K562 treated with DMSO at 1 percent for 4 hours (cell line): ENCODE data around the gene DLST. TPM values are rescaled to one million over a fixed set of nuclear protein-coding genes. Genes with fewer than 3 reads are reported as not detected.

ENCODE experiments used
- total RNA-seq: library from RNA; unstranded; fragments of 300-600 nt; gene quantifications from 2 replicates; pipeline ENCODE4 v1.2.3, GENCODE V29; 2022; ENCODE audit not compliant: insufficient read depth

The DLST gene
- total RNA-seq: 37.0 and 38.4 TPM in 2 replicates

GRCh38 chr14:74881431-74882102, at the start of gene DLST:
Gene DLST (plus strand): TSS chr14:74881916. CDS start chr14:74881954, 38 bp downstream.

GRCh38 chr14:74875941-74876913, 5.5 kb upstream of the DLST start, which contains the start of gene PROX2:
Gene PROX2 (minus strand): TSS chr14:74876145. CDS start chr14:74863834, 12,311 bp downstream.

GRCh38 chr14:74922752-74923401, 41.2 kb downstream of the DLST start, which contains the start of gene RPS6KL1:
Gene RPS6KL1 (minus strand): TSS chr14:74923260. CDS start chr14:74921541, 1,719 bp downstream.

Other genes starting within 250 kb of the DLST start
- gene AREL1, start 168.8 kb upstream of the DLST start, total RNA-seq: 13.4 and 14.4 TPM in 2 replicates
- 23.1 and 28.1 TPM in 2 replicates for gene FCF1, start 168.8 kb upstream of the DLST start, total RNA-seq
- gene YLPM1, start 118.6 kb upstream of the DLST start, total RNA-seq: 14.3 and 15.8 TPM in 2 replicates
- 0.34 TPM in 1 of 2 replicates, not detected in the other for gene PROX2, start 5.8 kb upstream of the DLST start, total RNA-seq
- 1.2 and 4.9 TPM in 2 replicates for gene RPS6KL1, start 41.3 kb downstream of the DLST start, total RNA-seq
- gene PGF, start 73.7 kb downstream of the DLST start, total RNA-seq: 1.3 and 1.8 TPM in 2 replicates
- 14.4 and 18.2 TPM in 2 replicates for gene EIF2B2, start 121.0 kb downstream of the DLST start, total RNA-seq
- gene MLH3, start 169.6 kb downstream of the DLST start, total RNA-seq: 0.51 and 2.8 TPM in 2 replicates
- 24.6 and 26.2 TPM in 2 replicates for gene ACYP1, start 182.1 kb downstream of the DLST start, total RNA-seq
- 4.2 and 5.8 TPM in 2 replicates for gene ZC2HC1C, start 187.7 kb downstream of the DLST start, total RNA-seq
- gene NEK9, start 245.1 kb downstream of the DLST start, total RNA-seq: 17.6 and 19.4 TPM in 2 replicates